ENCODE results near the gene SEC16A.

Gene SEC16A

GRCh38 chr9:136405481-136405880 lies 77.4 kb downstream of the SEC16A start:
- TF ChIP-seq CTCF (conservative IDR thresholded peaks at IDR 0.05; ENCODE audit: low read depth, low read length): no peak

GRCh38 chr9:136404801-136405136 lies 78.1 kb downstream of the SEC16A start:
- H3K4me3 ChIP-seq (ENCODE audit: low read length): no peak overlapping the region
- no peak for TF ChIP-seq CTCF (conservative IDR thresholded peaks at IDR 0.05; ENCODE audit: low read depth, low read length)
- no peak for DNase-seq (ENCODE audit: low read depth)

More at GRCh38 chr9:136405481-136405880, 77.4 kb downstream of the SEC16A start:
- H3K4me3 ChIP-seq (ENCODE audit: low read length): no peak overlapping the region
- no peak for DNase-seq (ENCODE audit: low read depth)

GRCh38 chr9:136403915-136404800 lies 78.7 kb downstream of the SEC16A start:
- no peak overlapping the region for H3K4me3 ChIP-seq (ENCODE audit: low read length)
- no peak for TF ChIP-seq CTCF (conservative IDR thresholded peaks at IDR 0.05; ENCODE audit: low read depth, low read length)
- no peak for DNase-seq (ENCODE audit: low read depth)

GRCh38 chr9:136403538-136403914 lies 79.3 kb downstream of the SEC16A start:
- H3K4me3 ChIP-seq (ENCODE audit: low read length): no peak overlapping the region
- DNase-seq (ENCODE audit: low read depth): no peak
- TF ChIP-seq CTCF (conservative IDR thresholded peaks at IDR 0.05; ENCODE audit: low read depth, low read length): no peak

GRCh38 chr9:136402067-136402466 lies 80.8 kb downstream of the SEC16A start:
- TF ChIP-seq CTCF (conservative IDR thresholded peaks at IDR 0.05; ENCODE audit: low read depth, low read length): no peak
- no peak for DNase-seq (ENCODE audit: low read depth)
- H3K4me3 ChIP-seq (ENCODE audit: low read length): no peak overlapping the region

- no peak overlapping the region for H3K4me3 ChIP-seq (ENCODE audit: low read length)
- DNase-seq (ENCODE audit: low read depth): no peak
- TF ChIP-seq CTCF (conservative IDR thresholded peaks at IDR 0.05; ENCODE audit: low read depth, low read length): no peak
Measured at GRCh38 chr9:136401173-136401922, 81.5 kb downstream of the SEC16A start.
